Prostate gland (tissue), 2 donors: ENCODE measurements around the gene ADGRG1. TPM values are rescaled to one million over a fixed set of nuclear protein-coding genes. Genes with fewer than 3 reads are reported as not detected.
"Not testable (repeated sequence)": the region's sequence is repeated elsewhere in the genome, so short reads cannot be mapped to it uniquely, and the experiment has no call there.

Experiments used
- DNase-seq: peaks from one replicate; pipeline ENCODE4 v3.0.0-alpha.2; 2019; ENCODE audit warnings: low spot score
- H3K27ac ChIP-seq, 2 donors: fragments of 200-600 bp; sonication (generic); 2 replicates each; pipeline ENCODE4 v1.5.1; 2017 to 2019
- H3K27me3 ChIP-seq: fragments of 200-600 bp; sonication (generic); replicated peaks from 2 replicates; pipeline ENCODE4 v1.5.1; 2019; ENCODE audit not compliant: insufficient read depth
- H3K36me3 ChIP-seq, 2 donors: fragments of 200-600 bp; sonication (generic); 1 replicate in 1 of 2; 2 replicates in 1 of 2; pipeline versions ENCODE4 v1.5.1 to v1.8.1; 2017 to 2019
- H3K4me1 ChIP-seq: fragments of 200-600 bp; sonication (generic); replicated peaks from 2 replicates; pipeline ENCODE4 v1.5.1; 2019
- H3K4me3 ChIP-seq, 2 donors: fragments of 200-600 bp; sonication (generic); 2 replicates each; pipeline ENCODE4 v1.5.1; 2017 to 2019
- H3K9me3 ChIP-seq: fragments of 200-600 bp; sonication (generic); 2 replicates; pipeline ENCODE4 v1.5.1; 2017
- CTCF ChIP-seq, 4 experiments: fragments of 200-600 bp in 2 of 4; fragments of 450-650 bp in 2 of 4; sonication (generic) in 2 of 4; IDR thresholded peaks; 1 replicate in 3 of 4; 2 replicates in 1 of 4; pipeline ENCODE4 v1.5.1; 2016 to 2019; ENCODE audit warnings: antibody characterized with exemption in 4 of 4, mild to moderate bottlenecking in 2 of 4, moderate library complexity in 2 of 4
- POLR2A ChIP-seq: fragments of 450-650 bp; IDR thresholded peaks from one replicate; pipeline ENCODE4 v1.6.1; 2016; ENCODE audit warnings: antibody characterized with exemption, mild to moderate bottlenecking
- POLR2AphosphoS5 ChIP-seq: sonication (generic); formaldehyde crosslinking; IDR thresholded peaks from one replicate; pipeline ENCODE4 v1.6.1; 2017; ENCODE audit warnings: antibody characterized with exemption
- WGBS: methylation state at CpG from one replicate; pipeline ENCODE4 v1.1.5; 2018; 5-methylcytosine and 5-hydroxymethylcytosine counted together
- intact Hi-C: fragments of 100-400 bp; cut with DNase I; formaldehyde crosslinking; loops from one replicate; pipeline ENCODE4 v1.14.2; 2022
- total RNA-seq, 2 donors: library from RNA; depleted of rRNA; stranded (reverse); fragments of >200 nt; gene quantifications; one replicate each; pipeline ENCODE4 v1.1.0, GENCODE V29; 2016

ADGRG1 gene
- total RNA-seq, 2 donors from 2014 or later, result 78.5 to 347 TPM

GRCh38 chr16:57668630-57669475, 40.4 kb downstream of the ADGRG1 start:
- Histone ChIP-seq H3K27me3 (no peaks in the 10 kb centered on the region), H3K9me3 (no peaks in the 10 kb centered on the region), H3K4me1 (no peaks in the 10 kb centered on the region), H3K27ac (no peak overlapping the region), H3K36me3 (no peaks in the 10 kb centered on the region), H3K4me3 (no peak overlapping the region)
- TF ChIP-seq POLR2AphosphoS5 (no peak), CTCF (IDR thresholded peaks at IDR 0.05) (no peak), POLR2A (no peak)
- intact Hi-C loops, result no loop called here
- DNase-seq, result no peak
- WGBS, result 91% methylated on average over 20 of the region's 20 CpGs

- H3K4me1 ChIP-seq, result no peaks in the 10 kb centered on the region
- TF ChIP-seq CTCF (IDR thresholded peaks at IDR 0.05) (no peak), POLR2A (no peak), POLR2AphosphoS5 (no peak)
- no peaks in the 10 kb centered on the region for H3K9me3 ChIP-seq
- no peak overlapping the region for H3K4me3 ChIP-seq
- H3K27ac ChIP-seq, result no peak overlapping the region
- no peaks in the 10 kb centered on the region for H3K36me3 ChIP-seq
- 82% methylated on average over 12 of the region's 12 CpGs for WGBS
- no peaks in the 10 kb centered on the region for H3K27me3 ChIP-seq
- intact Hi-C loops, result no loop called here
- DNase-seq, result no peak
These were observed 41.2 kb downstream of the ADGRG1 start for GRCh38 chr16:57669476-57670162.

GRCh38 chr16:57670196-57670595, 41.8 kb downstream of the ADGRG1 start:
- H3K4me3 ChIP-seq, result no peak overlapping the region
- H3K27ac ChIP-seq, result no peak overlapping the region
- H3K36me3 ChIP-seq, result no peaks in the 10 kb centered on the region
- no peaks in the 10 kb centered on the region for H3K27me3 ChIP-seq
- intact Hi-C loops, result no loop called here
- TF ChIP-seq CTCF (IDR thresholded peaks at IDR 0.05) (no peak), POLR2A (no peak), POLR2AphosphoS5 (no peak)
- WGBS, result 34% methylated on average over 4 of the region's 4 CpGs
- DNase-seq, result no peak
- H3K4me1 ChIP-seq, result no peaks in the 10 kb centered on the region
- no peaks in the 10 kb centered on the region for H3K9me3 ChIP-seq

GRCh38 chr16:57671451-57671850, 43.0 kb downstream of the ADGRG1 start:
- H3K27ac ChIP-seq, H3K4me3 ChIP-seq, H3K4me1 ChIP-seq, H3K27me3 ChIP-seq, H3K36me3 ChIP-seq, DNase-seq, H3K9me3 ChIP-seq, intact Hi-C loops: not testable (repeated sequence)
- 86% methylated on average over 7 of the region's 7 CpGs for WGBS

DNA sequence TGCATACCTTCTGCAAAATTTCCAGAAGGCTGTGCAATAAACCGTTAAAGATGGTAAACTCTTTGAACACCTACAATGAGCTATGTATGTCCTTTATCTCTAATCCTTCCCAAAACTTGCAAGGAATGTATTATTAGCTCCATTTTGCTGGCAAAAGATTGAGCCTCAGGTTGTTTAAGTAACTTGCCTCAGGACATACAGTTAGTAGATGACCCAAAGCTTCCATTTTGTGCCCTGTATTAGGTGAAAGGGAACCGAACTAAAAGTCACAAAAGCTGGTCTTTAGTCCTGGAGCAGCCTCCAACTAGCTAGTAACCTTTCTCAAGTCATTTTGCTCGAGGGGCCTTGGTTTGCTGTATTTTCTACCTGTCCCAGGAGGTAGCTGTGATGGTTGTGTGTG, 44.0 kb downstream of the ADGRG1 start:
- no peaks in the 10 kb centered on the region for H3K4me1 ChIP-seq
- no peaks in the 10 kb centered on the region for H3K27me3 ChIP-seq
- no peak overlapping the region for H3K4me3 ChIP-seq
- no peak for DNase-seq
- no peaks in the 10 kb centered on the region for H3K36me3 ChIP-seq
- no peak for TF ChIP-seq POLR2AphosphoS5
- no peak for TF ChIP-seq POLR2A
- no peak for TF ChIP-seq CTCF (IDR thresholded peaks at IDR 0.05)
- WGBS, result 86% methylated on average over 3 of the region's 3 CpGs
- intact Hi-C loops, result no loop called here
- no peaks in the 10 kb centered on the region for H3K9me3 ChIP-seq
- no peak overlapping the region for H3K27ac ChIP-seq
